Measurements from ENCODE around the gene SLC43A2. TPM values are rescaled to one million over a fixed set of nuclear protein-coding genes. Genes with fewer than 3 reads are reported as not detected.

Gene SLC43A2
- total RNA-seq, 2 donors from 2014 or later = 29.3 to 38.7 TPM

GRCh38 chr17:1546292-1546922, 82.2 kb downstream of the SLC43A2 start:
- Histone ChIP-seq H3K9ac (ENCODE audit: low read depth in 2 of 2, low read length in 2 of 2) (no peak overlapping the region), H3K27me3 (no peaks in the 10 kb centered on the region), H3K4me1 (no peaks in the 10 kb centered on the region), H3K27ac (no peak overlapping the region), H3K9me3 (no peaks in the 10 kb centered on the region), H3K36me3 (peaks cover 11% of the 10 kb centered on the region), H3K4me3 (no peak overlapping the region)
- no peak for DNase-seq
- intact Hi-C loops (cut with DNase I) = no loop called here
- no peak for TF ChIP-seq CTCF (IDR thresholded peaks at IDR 0.05)

GRCh38 chr17:1545618-1546017, 83.0 kb downstream of the SLC43A2 start:
- intact Hi-C loops (cut with DNase I) = no loop called here
- Histone ChIP-seq H3K4me1 (no peaks in the 10 kb centered on the region), H3K9ac (ENCODE audit: low read depth in 2 of 2, low read length in 2 of 2) (no peak overlapping the region), H3K27ac (no peak overlapping the region), H3K9me3 (no peaks in the 10 kb centered on the region), H3K27me3 (no peaks in the 10 kb centered on the region), H3K4me3 (no peak overlapping the region), H3K36me3 (peaks cover 19% of the 10 kb centered on the region)
- peak; percentile 46 for DNase-seq
- TF ChIP-seq CTCF (IDR thresholded peaks at IDR 0.05) = no peak

- no peak overlapping the region for H3K9ac ChIP-seq (ENCODE audit: low read depth in 2 of 2, low read length in 2 of 2)
- no peaks in the 10 kb centered on the region for H3K9me3 ChIP-seq
- no peak overlapping the region for H3K27ac ChIP-seq
- H3K4me1 ChIP-seq = no peaks in the 10 kb centered on the region
- no peak for DNase-seq
- no peak for TF ChIP-seq CTCF (IDR thresholded peaks at IDR 0.05)
- no peaks in the 10 kb centered on the region for H3K27me3 ChIP-seq
- intact Hi-C loops (cut with DNase I) = no loop called here
- H3K4me3 ChIP-seq = no peak overlapping the region
- peaks cover 16% of the 10 kb centered on the region for H3K36me3 ChIP-seq
These were observed 86.3 kb downstream of the SLC43A2 start for GRCh38 chr17:1542316-1542715.

- no peak for TF ChIP-seq CTCF (IDR thresholded peaks at IDR 0.05)
- Histone ChIP-seq H3K4me3 (no peak overlapping the region), H3K27ac (no peak overlapping the region), H3K27me3 (no peaks in the 10 kb centered on the region), H3K36me3 (peaks cover 16% of the 10 kb centered on the region), H3K4me1 (no peaks in the 10 kb centered on the region), H3K9ac (ENCODE audit: low read depth in 2 of 2, low read length in 2 of 2) (no peak overlapping the region), H3K9me3 (no peaks in the 10 kb centered on the region)
- intact Hi-C loops (cut with DNase I) = no loop called here
- DNase-seq = no peak
These were observed 87.2 kb downstream of the SLC43A2 start for GRCh38 chr17:1541367-1541904.

- no peak for TF ChIP-seq CTCF (IDR thresholded peaks at IDR 0.05)
- DNase-seq = no peak
- Histone ChIP-seq H3K27ac (no peak overlapping the region), H3K9me3 (no peaks in the 10 kb centered on the region), H3K9ac (ENCODE audit: low read depth in 2 of 2, low read length in 2 of 2) (no peak overlapping the region), H3K4me1 (no peaks in the 10 kb centered on the region), H3K27me3 (no peaks in the 10 kb centered on the region), H3K36me3 (peaks cover 16% of the 10 kb centered on the region), H3K4me3 (no peak overlapping the region)
- intact Hi-C loops (cut with DNase I) = no loop called here
These were observed 88.8 kb downstream of the SLC43A2 start for GRCh38 chr17:1539811-1540210.

Data from colonic mucosa (tissue), 4 donors.